GM12892 (cell line): Measurements from ENCODE around the gene HOXC9.

Experiments
- POLR2A ChIP-seq: IDR thresholded peaks from 2 replicates; pipeline ENCODE4 v1.6.1; 2011; ENCODE audit warnings: low read depth, low read length, control low read depth
- POLR2AphosphoS5 ChIP-seq: IDR thresholded peaks from 2 replicates; pipeline ENCODE4 v1.6.1; 2011; ENCODE audit warnings: low read depth, low read length, control low read depth
- TAF1 ChIP-seq: IDR thresholded peaks from 2 replicates; pipeline ENCODE4 v1.6.1; 2011; ENCODE audit warnings: low read depth, mild to moderate bottlenecking, control low read depth, low read length, borderline replicate concordance

DNA sequence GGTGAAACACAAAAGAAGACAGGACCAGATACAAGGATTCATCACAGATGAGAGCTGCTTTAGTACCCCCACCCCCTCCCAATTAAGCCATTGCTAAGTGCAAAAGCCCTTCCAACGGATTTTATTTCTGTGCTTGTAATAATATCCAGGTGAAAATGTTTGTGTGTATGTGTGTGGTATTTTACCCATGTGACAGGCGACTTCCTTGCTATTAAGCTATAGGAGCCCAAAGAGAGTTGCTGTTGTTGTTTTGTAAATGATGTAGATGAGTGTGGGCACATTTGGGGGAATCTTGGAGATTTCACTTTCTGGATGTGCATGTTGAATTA lies 50.5 kb downstream of the HOXC9 start:
- TF ChIP-seq POLR2AphosphoS5 (no peak), POLR2A (no peak), TAF1 (no peak)
